Measurements from ENCODE around the gene PDHA1. TPM values are rescaled to one million over a fixed set of nuclear protein-coding genes. Genes with fewer than 3 reads are reported as not detected.

PDHA1 gene
- total and polyA plus RNA-seq, 2 of the 8 experiments (the other 6 are each of a cell fraction or from before 2014, with no cell fraction given): 128 to 225 TPM

- H4K5ac ChIP-seq (ENCODE audit: insufficient read length, low read depth, low read length): no peak overlapping the region
- H3K14ac ChIP-seq (ENCODE audit: insufficient read length): no peak overlapping the region
- no peak overlapping the region for H4K91ac ChIP-seq (replicated peaks; ENCODE audit: insufficient read length, low read length)
- H3K18ac ChIP-seq (ENCODE audit: extremely low read depth, low read length): no peak overlapping the region
- H3K27me3 ChIP-seq (replicated peaks in 1 of 4; ENCODE audit: control insufficient read depth in 3 of 4, extremely low read depth in 1 of 4, insufficient read depth in 3 of 4, low read length in 3 of 4): no peaks in the 10 kb centered on the region
- H4K8ac ChIP-seq (ENCODE audit: extremely low read depth, insufficient read depth, low read length): no peak overlapping the region
- no peak overlapping the region for H3K4me3 ChIP-seq (ENCODE audit: extremely low read depth in 1 of 4, insufficient read depth in 2 of 4, low read depth in 3 of 4, low read length in 4 of 4)
- H3K4me2 ChIP-seq (ENCODE audit: insufficient read depth in 1 of 2, low read depth in 2 of 2, low read length in 2 of 2): no peak overlapping the region
- H4K20me1 ChIP-seq (replicated peaks in 1 of 2; ENCODE audit: control insufficient read depth in 1 of 2, insufficient read depth in 2 of 2, low read length in 2 of 2): no peaks in the 10 kb centered on the region
- H2AK5ac ChIP-seq (ENCODE audit: low read depth, low read length): no peak overlapping the region
- H3K4ac ChIP-seq (replicated peaks; ENCODE audit: insufficient read length, low read depth, low read length): no peak overlapping the region
- H3K23me2 ChIP-seq (ENCODE audit: low read depth, low read length): no peaks in the 10 kb centered on the region
- H3K9me3 ChIP-seq (ENCODE audit: insufficient read depth in 2 of 2, low read depth in 1 of 2, low read length in 1 of 2): no peaks in the 10 kb centered on the region
- H3K9ac ChIP-seq (replicated peaks in 1 of 4; ENCODE audit: extremely low read depth in 1 of 4, low read depth in 3 of 4, low read length in 3 of 4): no peak overlapping the region
- 81% methylated on average over 11 of the region's 13 CpGs; no CpG with 5 or more reads in 1 of the 2 experiments for WGBS, 2 experiments (ENCODE audit: extremely low coverage in 1 of 2, insufficient coverage in 1 of 2, insufficient read length in 1 of 2, insufficient replicate concordance in 2 of 2, low coverage in 1 of 2, low lambda C conversion rate in 2 of 2, missing lambda C conversion rate in 1 of 2)
- H2BK120ac ChIP-seq (replicated peaks; ENCODE audit: low read depth, low read length): no peak overlapping the region
- no peaks in the 10 kb centered on the region for H3K36me3 ChIP-seq (ENCODE audit: control insufficient read depth in 2 of 4, insufficient read depth in 4 of 4, low read length in 3 of 4)
- no peaks in the 10 kb centered on the region for H3K79me2 ChIP-seq (ENCODE audit: control insufficient read depth in 1 of 2, insufficient read depth in 2 of 2, low read length in 2 of 2)
- no peaks in the 10 kb centered on the region; a peak in 1 of 7 replicates for H3K4me1 ChIP-seq (replicated peaks in 1 of 4; ENCODE audit: control insufficient read depth in 3 of 4, insufficient read depth in 4 of 4, low read length in 3 of 4)
- no peak overlapping the region for H3K56ac ChIP-seq (replicated peaks; ENCODE audit: insufficient read length, low read depth, low read length)
- ChIA-PET POLR2A (ENCODE audit: partially characterized antibody) (no interaction called here), CTCF (ENCODE audit: partially characterized antibody) (no interaction called here)
- FAIRE-seq (no peak), DNase-seq (ENCODE audit: low read depth in 1 of 2, low spot score in 2 of 2) (no peak)
- H2BK20ac ChIP-seq (ENCODE audit: low read length): no peak overlapping the region
- no peak overlapping the region for H2BK12ac ChIP-seq (ENCODE audit: low read depth, low read length)
- no peak overlapping the region for H2AFZ ChIP-seq (ENCODE audit: low read length)
- no peaks in the 10 kb centered on the region for H3K79me1 ChIP-seq (ENCODE audit: low read depth, low read length)
- TF ChIP-seq TCF12 (IDR thresholded peaks at IDR 0.05; ENCODE audit: low read depth, low read length) (no peak), SIX5 (IDR thresholded peaks at IDR 0.05; ENCODE audit: low read depth, low read length) (no peak), CREB1 (IDR thresholded peaks at IDR 0.05) (no peak), JUND (IDR thresholded peaks at IDR 0.05; ENCODE audit: low read length) (no peak), TBP (IDR thresholded peaks at IDR 0.05; ENCODE audit: low read depth, low read length) (no peak), ATF3 (IDR thresholded peaks at IDR 0.05; ENCODE audit: insufficient read depth, low read depth, low read length) (no peak), RNF2 (IDR thresholded peaks at IDR 0.05; ENCODE audit: borderline replicate concordance, low read depth, low read length, missing control alignments, poor library complexity, severe bottlenecking) (no peak), BRCA1 (IDR thresholded peaks at IDR 0.05; ENCODE audit: low read depth, low read length) (no peak), SP4 (IDR thresholded peaks at IDR 0.05; ENCODE audit: low read length) (no peak), EP300 (IDR thresholded peaks at IDR 0.05; ENCODE audit: borderline replicate concordance in 1 of 2, low read depth in 2 of 2, low read length in 2 of 2) (no peak), GABPA (IDR thresholded peaks at IDR 0.05; ENCODE audit: borderline replicate concordance, insufficient read depth, low read length) (no peak), HDAC2 (IDR thresholded peaks at IDR 0.05; ENCODE audit: borderline replicate concordance in 1 of 2, low read depth in 2 of 2, low read length in 2 of 2) (no peak)
- H3K23ac ChIP-seq (ENCODE audit: insufficient read length): no peak overlapping the region
- no peak overlapping the region for H2BK5ac ChIP-seq (ENCODE audit: low read depth, low read length)
- no peak overlapping the region for H3K27ac ChIP-seq (ENCODE audit: low read depth, low read length)
- H2BK15ac ChIP-seq (ENCODE audit: low read length): no peak overlapping the region
Observed at GRCh38 chrX:19388064-19388679, 44.4 kb downstream of the PDHA1 start.

All from H1 (cell line).